Brain pericyte (primary cell): ENCODE measurements around the gene ATP8A2.

Source experiments
- DNase-seq: peaks from one replicate; pipeline ENCODE4 v3.0.0-alpha.2; 2012; ENCODE audit warnings: low read depth, low spot score

Gene ATP8A2

DNA sequence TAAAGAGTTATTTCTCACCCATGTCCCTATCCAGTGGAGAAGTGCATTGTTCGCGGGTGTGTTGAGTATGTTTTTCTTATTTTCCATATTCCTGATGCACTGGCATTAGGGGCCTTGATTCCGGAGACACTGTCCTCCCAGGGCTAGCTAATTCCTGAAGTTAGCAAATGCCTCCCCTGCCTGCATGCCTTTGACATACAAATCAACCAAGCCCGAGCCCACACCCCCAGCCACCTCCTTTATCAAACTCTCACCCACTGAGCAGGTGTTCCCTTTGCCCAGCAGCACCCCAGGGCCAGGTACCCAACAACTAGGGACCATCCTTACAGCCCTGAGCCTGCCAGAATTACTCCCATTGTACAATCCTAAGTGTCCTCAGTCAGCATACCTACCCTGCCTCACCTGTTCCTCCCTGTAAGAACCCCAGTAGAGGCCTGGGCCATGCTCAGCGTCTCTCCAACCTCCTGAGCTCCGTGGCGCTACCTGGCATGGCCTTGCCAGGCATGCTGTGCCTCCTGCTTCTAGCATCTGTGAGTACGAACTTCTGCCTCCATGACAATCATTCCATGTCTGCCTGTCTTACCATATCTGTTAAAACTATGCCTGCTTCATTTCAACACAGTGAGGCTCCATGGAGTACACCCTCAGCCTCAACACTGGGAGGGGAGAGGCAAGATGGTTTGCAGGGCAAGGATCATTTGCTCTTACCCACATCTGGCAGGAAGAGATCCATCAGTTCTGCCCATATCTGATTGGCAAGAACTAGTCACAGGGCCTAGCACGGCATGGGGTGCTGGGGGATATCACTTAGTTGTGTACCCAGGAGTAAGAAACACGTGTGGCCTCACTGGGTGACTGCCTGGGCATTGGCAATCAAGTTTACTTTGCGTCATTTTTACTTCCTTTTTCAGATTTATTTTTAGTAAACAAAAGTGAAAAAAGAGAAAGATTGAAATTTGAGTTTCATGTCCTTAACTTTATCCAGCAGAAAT is 476.2 kb downstream of the ATP8A2 start:
- no peak for DNase-seq

DNA sequence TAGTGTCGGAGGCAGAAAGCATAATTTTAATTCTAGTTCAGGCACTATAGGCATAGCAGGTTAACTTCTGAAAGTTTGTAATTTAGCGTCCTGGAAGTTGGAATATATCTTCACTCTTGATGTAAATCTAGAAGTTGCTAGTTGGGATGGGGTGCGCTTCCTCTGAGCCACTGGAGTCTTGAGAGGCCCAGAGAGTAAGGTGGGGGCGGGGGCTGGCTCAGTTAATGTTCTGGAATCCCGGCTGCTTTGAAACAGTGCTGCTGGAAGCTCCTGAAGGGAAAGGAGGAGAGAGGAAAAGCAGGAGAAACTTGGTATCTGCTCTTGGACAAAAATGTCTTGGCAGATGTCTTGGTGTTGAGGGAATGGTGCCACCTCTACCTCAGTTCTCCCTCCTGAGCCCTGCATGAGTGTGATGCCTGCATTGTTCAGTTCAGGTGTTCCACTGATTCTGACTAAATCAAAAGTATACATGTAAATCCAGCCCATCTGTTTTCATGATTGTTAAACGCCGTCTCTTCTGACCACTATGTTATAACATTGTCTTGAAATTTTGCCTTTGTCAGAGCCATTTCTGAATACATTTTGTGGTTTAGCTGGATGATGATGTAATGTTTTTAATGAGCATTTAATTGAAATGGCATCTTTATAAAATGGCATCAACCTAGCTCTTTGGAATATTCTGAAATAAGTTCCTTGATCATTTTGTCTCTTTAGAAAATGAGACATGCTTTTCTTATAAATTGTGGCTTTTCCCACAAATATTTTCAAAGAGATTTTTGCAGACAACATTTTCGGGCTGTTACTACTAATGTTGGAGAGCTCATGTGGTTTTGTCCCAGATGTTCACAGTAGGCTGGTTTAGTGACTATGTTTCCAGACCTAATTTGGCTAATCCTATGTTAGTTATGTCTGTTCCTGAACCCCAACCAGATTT is 477.3 kb downstream of the ATP8A2 start:
- no peak for DNase-seq

DNA sequence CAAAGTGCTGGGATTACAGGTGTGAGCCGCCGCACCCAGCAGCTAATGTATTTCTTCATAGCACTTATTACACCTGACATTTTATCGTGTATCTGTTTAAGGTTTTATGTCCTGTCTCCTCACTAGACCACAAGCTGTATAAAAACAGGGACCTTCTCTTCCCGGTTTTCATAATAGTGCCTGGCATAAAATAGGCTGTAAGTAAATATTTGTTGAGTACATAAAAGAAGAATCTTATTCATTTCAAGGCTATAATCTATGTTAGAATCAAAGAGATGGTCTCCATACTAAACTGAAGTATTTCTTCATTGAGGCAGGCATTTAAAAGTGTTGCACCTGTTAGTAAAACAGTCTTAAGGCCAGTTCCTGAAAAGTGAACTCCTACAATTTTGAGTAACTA is 486.1 kb downstream of the ATP8A2 start:
- no peak for DNase-seq

DNA sequence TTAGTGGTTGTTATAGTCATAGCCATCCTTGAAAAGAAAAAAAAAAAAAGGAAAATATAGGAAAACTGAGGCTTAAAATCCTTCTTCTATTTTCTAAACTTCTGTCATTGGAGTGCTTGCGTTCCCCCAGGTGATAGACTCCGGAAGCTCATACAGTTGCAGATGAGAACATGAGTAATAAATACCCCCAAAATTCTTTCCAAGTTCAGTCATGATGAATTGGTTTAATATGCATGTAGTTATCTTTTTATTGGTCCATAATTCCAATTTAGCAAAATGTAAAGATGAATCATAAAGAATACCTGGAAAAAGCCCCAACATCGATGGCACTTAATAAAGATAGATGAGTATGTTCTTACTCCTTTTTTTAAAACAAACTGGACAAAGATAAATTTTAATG is 487.8 kb downstream of the ATP8A2 start:
- no peak for DNase-seq

DNA sequence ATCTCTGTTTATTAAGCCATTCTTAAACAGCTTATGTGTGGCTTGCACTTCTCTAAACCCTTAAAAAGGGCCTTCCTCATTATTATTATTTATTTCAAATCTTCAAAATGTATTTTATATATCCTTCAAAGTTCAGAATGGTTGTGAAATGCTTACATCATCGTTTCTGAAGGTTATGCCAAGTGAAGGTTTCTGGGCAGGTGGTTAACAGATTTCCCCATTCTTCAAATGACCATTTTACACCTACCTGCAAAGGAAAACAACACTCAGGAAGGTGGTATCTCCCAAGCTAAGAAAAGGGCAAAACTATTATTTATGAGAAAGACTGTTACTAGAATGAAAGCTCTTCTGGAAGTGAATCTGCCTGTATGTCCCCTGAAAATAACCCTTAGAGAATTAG is 488.5 kb downstream of the ATP8A2 start:
- no peak for DNase-seq

DNA sequence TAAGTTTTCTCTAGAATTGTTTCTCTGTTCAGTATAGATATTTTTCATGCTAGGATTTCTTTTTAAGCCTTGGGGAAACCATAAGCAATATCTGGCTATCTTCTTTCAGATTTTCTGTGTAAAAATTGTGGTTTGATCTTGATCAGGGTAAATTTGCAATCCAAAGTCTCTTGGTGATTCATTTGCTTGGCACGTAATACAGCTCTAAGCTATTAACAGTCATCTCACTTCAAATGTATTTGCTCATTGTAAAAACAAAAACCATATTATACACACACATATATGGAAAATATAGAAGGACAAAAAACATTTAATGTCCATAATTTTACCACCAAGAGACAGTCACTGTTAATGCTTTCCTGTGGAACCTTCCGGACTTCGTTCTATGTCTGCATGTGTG is 489.1 kb downstream of the ATP8A2 start:
- DNase-seq, result no peak

DNA sequence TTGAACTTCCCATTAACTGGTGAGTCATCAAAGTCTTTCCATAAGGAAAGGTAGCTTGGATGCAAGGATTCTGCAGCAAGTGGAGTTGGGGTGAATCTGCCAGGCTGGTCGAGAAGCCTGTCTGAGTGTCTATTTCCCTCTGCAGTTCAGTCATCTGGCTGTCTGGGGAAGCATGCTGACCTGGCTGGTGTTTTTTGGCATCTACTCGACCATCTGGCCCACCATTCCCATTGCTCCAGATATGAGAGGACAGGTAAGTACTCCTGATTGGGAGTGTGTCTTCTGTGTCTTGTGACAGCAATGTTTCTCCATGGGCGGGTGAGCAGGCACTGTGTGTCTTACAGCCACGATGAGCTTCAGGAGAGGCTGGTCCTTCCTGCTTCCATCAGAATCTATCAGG is 490.4 kb downstream of the ATP8A2 start:
- no peak for DNase-seq

DNA sequence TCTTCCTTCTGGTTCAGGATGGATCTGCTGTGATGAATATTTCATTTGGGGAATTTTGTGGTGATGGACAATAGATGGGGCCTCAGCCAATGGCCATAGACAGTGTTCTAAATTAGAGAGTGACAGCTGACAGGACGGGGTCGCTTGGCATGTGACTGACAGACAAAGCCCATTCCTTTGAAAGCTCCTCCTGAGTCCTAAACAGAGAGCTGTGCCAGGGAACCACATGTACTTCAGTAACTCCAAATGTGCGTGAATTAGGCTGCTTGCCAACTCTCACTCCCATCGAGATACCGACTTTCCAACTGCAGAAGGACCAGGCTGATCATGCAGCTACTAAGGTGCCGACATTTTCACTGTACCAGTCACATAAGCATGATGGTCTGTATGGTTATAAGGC is 492.3 kb downstream of the ATP8A2 start:
- no peak for DNase-seq

DNA sequence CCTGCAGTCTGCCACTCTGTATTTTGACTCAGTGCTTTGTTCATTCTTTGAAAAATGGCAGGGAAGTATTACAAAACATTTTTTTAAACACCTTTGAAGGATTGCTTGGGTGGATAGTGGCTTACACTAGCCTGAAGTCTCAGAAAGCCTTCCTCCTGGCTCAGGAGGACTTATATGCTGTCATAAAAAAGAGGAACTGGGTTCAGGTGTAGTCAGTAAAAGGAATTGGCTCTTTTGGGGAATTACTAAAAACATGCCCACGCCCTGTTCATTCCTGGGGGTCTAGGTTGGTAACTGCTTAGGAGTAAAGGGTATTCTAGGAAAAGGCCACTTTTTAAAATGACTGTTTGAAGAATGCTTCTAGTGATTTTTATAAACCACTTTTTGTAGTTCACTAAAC is 493.2 kb downstream of the ATP8A2 start:
- no peak for DNase-seq

DNA sequence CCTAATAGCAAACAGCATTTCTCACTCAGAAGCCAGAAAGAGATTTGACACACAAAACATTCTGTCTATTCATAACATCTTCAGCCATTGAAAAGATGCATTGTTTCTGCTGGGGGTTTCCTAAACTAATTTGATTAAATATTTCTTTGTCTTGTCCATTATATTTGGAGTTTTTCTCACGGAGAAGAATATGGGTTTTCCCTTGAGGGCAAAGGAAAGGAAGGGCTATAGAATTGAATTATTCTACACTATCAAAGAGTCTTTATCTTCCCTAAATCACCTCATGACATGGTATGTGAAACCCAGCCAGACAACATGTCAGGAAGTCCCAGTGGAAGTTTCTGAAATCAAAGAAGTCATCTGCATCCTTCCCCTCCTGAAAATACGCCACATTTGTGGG is 493.6 kb downstream of the ATP8A2 start:
- no peak for DNase-seq

DNA sequence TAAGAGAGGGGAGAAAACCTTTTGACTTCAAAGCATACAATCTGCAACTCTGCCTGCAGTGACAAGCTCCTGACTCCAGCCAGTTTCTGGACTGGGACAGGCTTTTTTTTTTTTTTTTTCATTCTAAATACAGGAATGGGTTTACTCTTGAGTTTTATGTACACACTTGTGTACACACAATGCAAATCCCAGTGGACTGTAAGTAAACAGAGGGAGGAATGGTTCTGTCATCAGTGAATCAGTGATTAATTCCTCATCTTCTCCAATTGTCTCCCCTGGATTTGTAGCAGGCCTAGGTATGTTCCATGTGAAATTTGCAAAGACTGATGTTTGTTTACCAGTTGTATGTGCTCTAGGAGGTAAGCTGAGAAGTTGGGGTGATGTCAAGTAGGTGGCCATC is 495.3 kb downstream of the ATP8A2 start:
- no peak for DNase-seq

DNA sequence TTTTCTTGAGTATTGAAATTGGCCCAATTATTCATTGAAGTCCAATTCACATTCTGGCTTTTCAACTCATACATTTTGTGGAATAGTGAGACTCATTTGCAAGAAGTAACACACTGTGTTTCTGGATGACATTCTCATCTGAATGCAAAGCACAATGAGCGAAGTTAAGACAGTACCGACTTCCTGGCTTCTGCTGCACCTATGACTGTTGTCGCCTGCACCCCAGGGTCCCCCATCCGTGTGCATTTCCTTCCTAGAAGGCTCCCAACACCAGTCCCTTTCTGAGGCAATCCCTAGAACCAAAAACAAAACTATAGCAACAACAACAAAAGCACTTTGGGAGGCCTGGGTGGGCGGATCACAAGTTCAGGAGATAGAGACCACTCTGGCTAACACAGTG is 496.7 kb downstream of the ATP8A2 start:
- no peak for DNase-seq

DNA sequence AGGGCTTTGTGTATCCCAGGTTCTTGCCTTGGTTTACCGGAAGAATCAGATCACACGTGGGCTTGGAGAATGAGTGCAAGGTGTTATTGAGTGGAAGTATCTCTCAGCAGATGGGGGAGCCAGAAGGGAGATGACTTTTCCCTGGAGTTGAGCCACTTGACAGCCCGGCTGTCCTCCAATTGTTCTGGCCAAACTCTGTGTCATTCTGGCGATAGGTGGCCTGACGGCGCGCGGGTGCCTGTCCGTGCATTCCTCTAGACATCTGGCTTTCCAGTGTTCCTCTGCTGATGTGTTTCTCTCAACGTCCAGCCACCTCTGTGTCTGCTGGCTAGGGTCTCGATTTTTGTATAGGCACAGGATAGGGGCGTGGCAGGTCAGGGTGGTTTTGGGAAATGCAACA is 498.2 kb downstream of the ATP8A2 start:
- DNase-seq, result no peak

DNA sequence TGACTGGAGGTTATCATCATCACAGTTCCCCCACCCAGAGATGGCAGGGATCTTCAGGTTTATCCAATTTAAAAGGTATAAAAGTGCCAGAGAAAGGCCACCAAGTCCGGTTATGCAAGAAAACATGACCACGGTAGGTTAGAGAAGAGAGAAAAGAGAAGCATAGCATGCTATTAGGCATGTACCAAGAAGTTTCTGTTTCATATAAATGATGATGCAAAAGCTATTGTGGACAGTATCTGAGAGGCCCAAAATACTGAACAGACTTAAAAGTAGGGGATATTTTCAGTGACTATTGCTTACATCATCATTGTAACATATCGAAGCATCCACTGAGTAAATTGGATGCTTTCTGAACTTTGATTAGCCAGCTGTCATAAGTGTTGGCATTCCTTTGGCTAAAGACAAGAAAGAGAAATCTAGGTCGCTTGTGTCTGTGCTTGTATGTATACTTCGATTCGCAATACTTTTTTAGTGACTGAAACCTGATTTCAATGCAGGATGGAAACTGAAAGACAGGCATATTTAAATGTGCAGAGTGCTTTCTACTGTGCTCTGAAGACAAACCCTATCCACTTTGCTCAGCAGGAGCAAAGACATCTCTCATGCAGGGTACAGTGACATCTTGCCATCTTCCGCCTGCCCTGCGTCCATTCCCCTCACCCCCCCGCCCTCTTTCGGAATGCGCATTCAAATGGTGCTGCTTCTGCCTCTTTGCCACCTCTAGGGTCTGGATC is 499.8 kb downstream of the ATP8A2 start:
- no peak for DNase-seq

DNA sequence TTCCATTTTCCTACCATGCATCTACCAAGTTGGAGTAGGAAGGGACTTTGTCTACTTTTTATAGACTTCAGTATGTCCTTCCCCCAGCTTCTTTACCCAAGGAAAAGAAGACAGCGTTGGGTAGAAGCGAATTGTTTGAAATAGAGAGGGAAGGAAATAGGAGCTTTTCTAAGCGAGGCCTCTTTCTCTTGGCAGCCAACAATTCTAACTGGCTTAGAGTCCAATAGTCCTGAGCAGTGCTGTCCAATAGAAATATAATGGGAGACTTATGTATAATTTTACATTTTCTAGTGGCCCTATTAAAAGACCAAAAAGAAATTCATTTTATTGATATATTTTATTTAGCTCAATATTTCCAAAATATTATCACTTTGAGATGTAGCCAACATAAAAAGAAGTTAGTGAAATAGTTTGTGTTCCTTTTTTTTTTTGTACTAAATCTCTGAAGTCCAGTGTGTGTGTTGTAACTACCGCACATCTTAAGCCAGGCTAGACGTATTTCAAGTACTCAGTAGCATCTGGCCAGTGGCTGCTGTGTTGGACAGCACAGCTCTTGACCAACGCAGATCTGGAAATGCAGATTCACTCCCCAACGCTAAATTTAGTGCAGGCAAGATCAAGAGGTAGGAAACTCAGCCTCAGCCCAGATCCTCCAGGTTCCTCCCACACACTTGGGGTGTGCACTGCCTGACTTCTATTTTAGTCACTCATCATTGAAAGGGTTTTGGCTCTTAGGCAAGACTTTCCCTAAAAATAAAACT is 500.9 kb downstream of the ATP8A2 start:
- no peak for DNase-seq

DNA sequence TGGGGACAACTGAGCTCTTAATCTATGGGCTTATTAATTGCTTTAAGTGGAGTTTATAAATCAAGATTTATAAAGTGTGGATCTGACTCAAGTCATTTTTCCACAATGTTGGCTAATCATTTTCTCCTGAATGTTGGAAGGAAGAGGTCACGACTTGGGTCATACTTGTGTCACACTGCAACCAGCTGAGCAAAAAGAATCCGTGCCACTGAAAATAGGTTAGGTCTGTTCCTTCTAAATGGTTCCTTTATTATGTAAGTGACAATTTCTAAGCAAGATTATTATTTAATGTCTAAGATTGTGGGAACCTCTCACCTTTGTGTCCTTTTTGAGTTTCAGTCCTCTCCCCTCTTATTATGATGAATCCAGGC is 501.5 kb downstream of the ATP8A2 start:
- no peak for DNase-seq

DNA sequence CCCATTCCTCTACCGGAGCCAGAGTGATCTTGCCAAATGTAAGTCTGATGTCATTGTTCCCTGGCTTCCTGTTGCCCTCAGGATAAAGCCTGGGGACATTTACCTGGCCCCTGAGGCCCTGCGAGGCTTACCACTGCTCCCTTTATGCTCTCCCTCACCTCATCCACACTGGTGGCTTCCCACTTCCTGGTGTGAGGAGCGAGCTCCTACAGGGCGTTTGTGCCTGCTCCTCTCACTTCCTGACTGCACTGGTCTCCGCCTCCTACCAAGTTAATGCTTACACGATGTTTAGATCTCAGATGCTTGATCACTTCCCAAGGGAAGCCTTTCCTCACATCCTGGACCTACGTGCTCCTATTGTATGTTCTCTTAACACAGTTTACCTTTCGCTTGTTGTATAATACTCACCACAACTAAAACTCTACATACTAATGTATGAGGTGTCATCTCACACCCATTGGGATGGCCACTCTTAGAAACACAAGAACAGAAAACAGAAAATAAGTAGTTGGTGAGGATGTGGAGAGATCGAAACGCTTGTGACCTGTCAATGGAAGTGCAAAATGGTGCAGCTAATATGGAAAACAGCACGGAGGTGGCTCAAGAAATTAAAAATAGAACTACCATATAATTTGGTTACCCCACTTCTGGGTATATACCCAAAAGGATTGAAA is 502.4 kb downstream of the ATP8A2 start:
- no peak for DNase-seq

DNA sequence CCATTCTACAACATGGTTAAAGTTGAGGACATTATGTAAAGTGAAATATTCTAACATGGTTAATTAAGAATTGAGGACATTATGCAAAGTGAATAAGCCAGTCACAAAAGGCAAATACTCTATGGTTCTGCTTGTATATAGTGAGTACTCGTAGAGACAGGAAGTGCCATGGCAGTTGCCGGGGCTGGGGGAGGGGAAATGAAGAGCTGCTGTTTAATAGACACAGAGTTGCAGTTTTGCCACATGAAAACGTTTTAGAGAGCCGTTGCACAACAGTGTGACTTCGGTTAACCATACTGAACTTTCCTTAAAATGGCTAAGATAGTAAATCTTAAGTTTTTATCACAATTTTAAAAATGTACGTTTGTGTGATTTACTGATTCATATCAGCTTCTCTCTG is 503.1 kb downstream of the ATP8A2 start:
- no peak for DNase-seq

DNA sequence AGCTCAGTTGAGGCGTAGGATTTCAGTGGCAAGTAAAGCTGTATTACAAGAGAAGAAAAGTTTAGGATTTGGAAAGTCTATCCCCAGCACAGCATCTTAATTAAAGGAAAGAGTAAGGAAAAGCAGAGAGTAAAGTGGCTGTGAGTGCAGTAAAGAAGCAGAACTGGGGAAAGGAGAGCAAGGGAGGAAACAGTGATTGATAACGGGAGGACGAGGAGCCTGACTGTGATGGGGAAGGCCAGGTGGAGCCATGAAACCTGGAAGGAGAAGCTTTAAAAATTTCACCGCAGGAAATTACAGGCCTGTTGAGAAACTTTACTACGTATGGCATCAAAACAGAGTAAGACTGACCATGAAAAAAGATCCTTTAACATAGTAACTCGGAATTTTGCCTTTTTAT is 504.5 kb downstream of the ATP8A2 start:
- DNase-seq, result no peak

DNA sequence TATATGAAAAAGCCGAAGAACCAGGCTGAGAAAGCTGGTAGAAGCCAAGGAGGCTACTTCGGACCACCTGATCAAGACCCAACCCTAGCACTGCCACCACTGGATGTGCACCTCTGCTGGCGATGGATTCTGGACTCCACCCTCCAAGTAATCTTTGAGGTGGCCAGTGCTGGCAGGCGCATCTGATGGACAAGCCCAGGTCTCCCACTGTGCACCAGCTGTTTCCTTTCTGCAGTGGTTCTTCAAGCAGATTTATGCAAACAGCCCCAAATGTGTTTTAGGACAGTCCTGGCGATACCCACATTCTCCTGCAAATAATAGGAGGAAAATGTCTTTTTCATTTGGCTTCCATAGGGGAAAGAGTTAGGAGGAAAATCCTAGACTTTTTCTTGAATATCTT is 507.7 kb downstream of the ATP8A2 start:
- DNase-seq, result no peak
